ENCODE results near the gene HPSE2.

The HPSE2 gene

GRCh38 chr10:98430427-98430826 lies 805.2 kb downstream of the HPSE2 start:
- DNase-seq (ENCODE audit: low read depth) = no peak

- DNase-seq (ENCODE audit: low read depth) = no peak
Measured at GRCh38 chr10:98429320-98430072, 806.2 kb downstream of the HPSE2 start.

- DNase-seq (ENCODE audit: low read depth) = no peak
Measured at GRCh38 chr10:98427011-98427515, 808.6 kb downstream of the HPSE2 start.

GRCh38 chr10:98425511-98426352 lies 809.9 kb downstream of the HPSE2 start:
- DNase-seq (ENCODE audit: low read depth) = no peak

GRCh38 chr10:98424295-98425254 lies 811.1 kb downstream of the HPSE2 start:
- no peak for DNase-seq (ENCODE audit: low read depth)

- no peak for DNase-seq (ENCODE audit: low read depth)
Measured at GRCh38 chr10:98423691-98424120, 811.9 kb downstream of the HPSE2 start.

GRCh38 chr10:98422182-98422581 lies 813.5 kb downstream of the HPSE2 start:
- DNase-seq (ENCODE audit: low read depth) = no peak

- DNase-seq (ENCODE audit: low read depth) = no peak
Measured at GRCh38 chr10:98420786-98421185, 814.9 kb downstream of the HPSE2 start.

- DNase-seq (ENCODE audit: low read depth) = no peak
Measured at GRCh38 chr10:98419469-98420261, 816.0 kb downstream of the HPSE2 start.

- DNase-seq (ENCODE audit: low read depth) = no peak
Measured at GRCh38 chr10:98418665-98419468, 816.8 kb downstream of the HPSE2 start.

- DNase-seq (ENCODE audit: low read depth) = no peak
Measured at GRCh38 chr10:98417973-98418664, 817.5 kb downstream of the HPSE2 start.

GRCh38 chr10:98417481-98417959 lies 818.1 kb downstream of the HPSE2 start:
- DNase-seq (ENCODE audit: low read depth) = no peak

GRCh38 chr10:98416606-98417388 lies 818.9 kb downstream of the HPSE2 start:
- DNase-seq (ENCODE audit: low read depth) = no peak

- DNase-seq (ENCODE audit: low read depth) = no peak
Measured at GRCh38 chr10:98415731-98416119, 819.9 kb downstream of the HPSE2 start.

GRCh38 chr10:98414932-98415730 lies 820.5 kb downstream of the HPSE2 start, which contains the start of gene PYROXD2:
Gene PYROXD2, minus strand, starts transcription at chr10:98415182. Its CDS starts 47 bp downstream, at chr10:98415135.
- DNase-seq (ENCODE audit: low read depth) = peak; percentile 62

- DNase-seq (ENCODE audit: low read depth) = no peak
Measured at GRCh38 chr10:98414578-98414931, 821.1 kb downstream of the HPSE2 start.

GRCh38 chr10:98411768-98412167 lies 823.9 kb downstream of the HPSE2 start:
- DNase-seq (ENCODE audit: low read depth) = no peak

GRCh38 chr10:98411166-98411565 lies 824.5 kb downstream of the HPSE2 start:
- DNase-seq (ENCODE audit: low read depth) = no peak
